Activated T-cell treated with anti-CD3 and anti-CD28 coated beads for 48 hours (primary cell): ENCODE measurements around the gene MMP2.
A peak's percentile ranks its signal among the peaks of the same experiment; 100 is the strongest.

Experiments
- DNase-seq: peaks from one replicate; pipeline ENCODE4 v3.0.0-alpha.2; 2020; ENCODE audit warnings: low read depth

Gene MMP2

GRCh38 chr16:55495616-55496289 lies 16.8 kb downstream of the MMP2 start:
- no peak for DNase-seq

GRCh38 chr16:55496509-55497145 lies 17.6 kb downstream of the MMP2 start:
- DNase-seq: no peak

GRCh38 chr16:55497558-55497957 lies 18.6 kb downstream of the MMP2 start:
- DNase-seq: no peak

- DNase-seq: no peak
Measured at GRCh38 chr16:55498101-55498500, 19.1 kb downstream of the MMP2 start.

GRCh38 chr16:55499281-55499680 lies 20.3 kb downstream of the MMP2 start:
- DNase-seq: no peak

- peak; percentile 23 for DNase-seq
Measured at GRCh38 chr16:55499951-55500529, 21.0 kb downstream of the MMP2 start.

GRCh38 chr16:55500530-55501011 lies 21.6 kb downstream of the MMP2 start:
- no peak for DNase-seq

- no peak for DNase-seq
Measured at GRCh38 chr16:55501549-55502322, 22.7 kb downstream of the MMP2 start.

- DNase-seq: no peak
Measured at GRCh38 chr16:55502801-55503366, 23.9 kb downstream of the MMP2 start.

- no peak for DNase-seq
Measured at GRCh38 chr16:55503726-55504550, 24.9 kb downstream of the MMP2 start.

GRCh38 chr16:55505333-55506015 lies 26.5 kb downstream of the MMP2 start:
- no peak for DNase-seq

GRCh38 chr16:55506083-55506482 lies 27.1 kb downstream of the MMP2 start:
- no peak for DNase-seq

GRCh38 chr16:55506708-55507107 lies 27.7 kb downstream of the MMP2 start:
- no peak for DNase-seq

- DNase-seq: no peak
Measured at GRCh38 chr16:55508271-55508921, 29.4 kb downstream of the MMP2 start.

- DNase-seq: peak; percentile 43
Measured at GRCh38 chr16:55508941-55509931, 30.2 kb downstream of the MMP2 start, which contains the start of gene LPCAT2. Gene LPCAT2 (plus strand): TSS chr16:55509072. CDS start chr16:55509182, 110 bp downstream.

- no peak for DNase-seq
Measured at GRCh38 chr16:55510185-55510805, 31.3 kb downstream of the MMP2 start.

GRCh38 chr16:55512941-55513340 lies 33.9 kb downstream of the MMP2 start:
- DNase-seq: no peak

- DNase-seq: no peak
Measured at GRCh38 chr16:55513616-55514015, 34.6 kb downstream of the MMP2 start.
